Gastroesophageal sphincter (tissue), 4 donors: ENCODE measurements around the gene CDH23. TPM values are rescaled to one million over a fixed set of nuclear protein-coding genes. Genes with fewer than 3 reads are reported as not detected.

Experiments used
- ATAC-seq: fragments of 150-250 bp; one replicate; pipeline ENCODE4 v1.9.1; 2016; ENCODE audit warnings: mild to moderate bottlenecking, moderate library complexity
- H3K27ac ChIP-seq, 4 donors: fragments of 200-600 bp; sonication (generic) in 3 of 4; 1 replicate in 3 of 4; 2 replicates in 1 of 4; pipeline ENCODE4 v1.5.1; 2016 to 2019
- H3K27me3 ChIP-seq: fragments of 200-600 bp; sonication (generic); one replicate; pipeline ENCODE4 v1.5.1; 2019
- H3K36me3 ChIP-seq, 2 donors: fragments of 200-600 bp; sonication (generic); one replicate each; pipeline ENCODE4 v1.5.1; 2019; ENCODE audit warnings: control low read depth in 1 of 2
- H3K4me1 ChIP-seq, 3 donors: fragments of 200-600 bp; sonication (generic); 1 replicate in 2 of 3; 2 replicates in 1 of 3; pipeline ENCODE4 v1.5.1; 2016 to 2019; ENCODE audit warnings: control low read depth in 2 of 3
- H3K4me3 ChIP-seq, 2 donors: fragments of 200-600 bp; sonication (generic); one replicate each; pipeline ENCODE4 v1.5.1; 2019; ENCODE audit warnings: mild to moderate bottlenecking in 1 of 2, moderate library complexity in 1 of 2
- H3K9me3 ChIP-seq, 3 donors: fragments of 200-600 bp; sonication (generic); one replicate each; pipeline ENCODE4 v1.5.1; 2017 to 2019; ENCODE audit warnings: control low read depth in 2 of 3
- CTCF ChIP-seq, 4 experiments: fragments of 200-600 bp in 2 of 4; fragments of 450-650 bp in 2 of 4; sonication (generic) in 1 of 4; IDR thresholded peaks; one replicate each; pipeline ENCODE4 v1.5.1; 2017 to 2019; ENCODE audit warnings: antibody characterized with exemption in 4 of 4, mild to moderate bottlenecking in 2 of 4, moderate library complexity in 2 of 4
- EP300 ChIP-seq: sonication (generic); formaldehyde crosslinking; IDR thresholded peaks from one replicate; pipeline ENCODE4 v1.6.1; 2017; ENCODE audit warnings: antibody characterized with exemption, mild to moderate bottlenecking
- POLR2A ChIP-seq, 2 donors: fragments of 450-650 bp; IDR thresholded peaks; one replicate each; pipeline ENCODE4 v1.6.1; 2017; ENCODE audit warnings: antibody characterized with exemption in 2 of 2, mild to moderate bottlenecking in 2 of 2, moderate library complexity in 1 of 2
- POLR2AphosphoS5 ChIP-seq: sonication (generic); formaldehyde crosslinking; IDR thresholded peaks from one replicate; pipeline ENCODE4 v1.6.1; 2017; ENCODE audit warnings: antibody characterized with exemption
- WGBS, 2 donors: methylation state at CpG; one replicate each; pipeline ENCODE4 v1.1.5; 2018; ENCODE audit warnings: low coverage in 1 of 2; 5-methylcytosine and 5-hydroxymethylcytosine counted together
- total RNA-seq, 4 donors: library from RNA; depleted of rRNA; stranded (reverse); fragments of >200 nt; gene quantifications; one replicate each; pipeline ENCODE4 v1.1.0, GENCODE V29; 2016

The CDH23 gene
- total RNA-seq, 4 donors from 2014 or later = 5.1 to 33.5 (median 16.2) TPM

GRCh38 chr10:71816421-71816851 is 419.7 kb downstream of the CDH23 start:
- Histone ChIP-seq H3K9me3 (no peaks in the 10 kb centered on the region), H3K4me3 (no peak overlapping the region), H3K27me3 (no peaks in the 10 kb centered on the region), H3K27ac (peak overlapping the region in 3 of 4 donors; percentile 31 to 58 (median 45)), H3K4me1 (peaks cover 0 to 47% (median 15%) of the 10 kb centered on the region in 3 donors), H3K36me3 (peaks cover 0 to 78% of the 10 kb centered on the region in 2 donors)
- no peak for TF ChIP-seq EP300
- TF ChIP-seq POLR2A (IDR thresholded peaks at IDR 0.05) = no peak
- TF ChIP-seq POLR2AphosphoS5 = no peak
- TF ChIP-seq CTCF (IDR thresholded peaks at IDR 0.05) = no peak
- 54% methylated on average over 2 of the region's 12 CpGs; no CpG with 5 or more reads in 1 of the 2 donors for WGBS, 2 donors
- no peak for ATAC-seq

GRCh38 chr10:71816936-71817618 is 420.4 kb downstream of the CDH23 start:
- TF ChIP-seq CTCF (IDR thresholded peaks at IDR 0.05) (no peak), POLR2AphosphoS5 (no peak), EP300 (no peak), POLR2A (IDR thresholded peaks at IDR 0.05) (no peak)
- 67 to 73% methylated on average over 4 to 6 of the region's 8 CpGs for WGBS, 2 donors
- ATAC-seq = no peak
- Histone ChIP-seq H3K36me3 (peaks cover 0 to 84% of the 10 kb centered on the region in 2 donors), H3K27ac (peak overlapping the region in 2 of 4 donors; percentile 48 to 58), H3K4me1 (peaks cover 0 to 41% (median 14%) of the 10 kb centered on the region in 3 donors), H3K9me3 (no peaks in the 10 kb centered on the region), H3K27me3 (no peaks in the 10 kb centered on the region), H3K4me3 (no peak overlapping the region)

- no CpG with 5 or more reads among the region's 9 CpGs for WGBS, 2 donors
- TF ChIP-seq POLR2AphosphoS5 (no peak), CTCF (IDR thresholded peaks at IDR 0.05) (no peak), EP300 (no peak), POLR2A (IDR thresholded peaks at IDR 0.05) (no peak)
- ATAC-seq = peak; percentile 83
Observed at GRCh38 chr10:71817831-71818655, 421.3 kb downstream of the CDH23 start.

GRCh38 chr10:71818674-71819260 is 422.0 kb downstream of the CDH23 start:
- Histone ChIP-seq H3K36me3 (peaks cover 0 to 93% of the 10 kb centered on the region in 2 donors), H3K27ac (peak overlapping the region in 3 of 4 donors; percentile 48 to 63 (median 58)), H3K27me3 (no peaks in the 10 kb centered on the region), H3K9me3 (no peaks in the 10 kb centered on the region), H3K4me1 (peaks cover 0 to 29% (median 11%) of the 10 kb centered on the region in 3 donors), H3K4me3 (no peak overlapping the region)
- TF ChIP-seq POLR2AphosphoS5 (no peak), CTCF (IDR thresholded peaks at IDR 0.05) (no peak), EP300 (no peak), POLR2A (IDR thresholded peaks at IDR 0.05) (no peak)
- no peak for ATAC-seq
- WGBS, 2 donors = 67% methylated on average over 7 of the region's 14 CpGs; no CpG with 5 or more reads in 1 of the 2 donors

More at GRCh38 chr10:71817831-71818655, 421.3 kb downstream of the CDH23 start:
- no peaks in the 10 kb centered on the region for H3K27me3 ChIP-seq
- peak overlapping the region in 3 of 4 donors; percentile 48 to 63 (median 58) for H3K27ac ChIP-seq
- H3K4me1 ChIP-seq = peaks cover 0 to 31% (median 11%) of the 10 kb centered on the region in 3 donors
- peaks cover 0 to 91% of the 10 kb centered on the region in 2 donors for H3K36me3 ChIP-seq
- H3K9me3 ChIP-seq = no peaks in the 10 kb centered on the region
- no peak overlapping the region for H3K4me3 ChIP-seq
